ENCODE data around the gene S100A7. TPM values are rescaled to one million over a fixed set of nuclear protein-coding genes. Genes with fewer than 3 reads are reported as not detected.

The S100A7 gene
- total and polyA plus RNA-seq, 2 of the 4 experiments (the other 2 are of a cell fraction) = not detected

GRCh38 chr1:153459655-153460054 is 796 bp downstream of the S100A7 start:
- Histone ChIP-seq H3K18ac (ENCODE audit: low read depth, low read length) (no peak overlapping the region), H3K4ac (ENCODE audit: low read depth, low read length) (no peak overlapping the region), H2AK5ac (ENCODE audit: low read depth, low read length) (no peak overlapping the region), H3K4me2 (ENCODE audit: low read depth, low read length) (no peak overlapping the region), H2BK5ac (ENCODE audit: low read depth, low read length, poor library complexity, severe bottlenecking) (no peak overlapping the region), H4K5ac (ENCODE audit: low read depth, low read length) (no peak overlapping the region), H3K27me3 (ENCODE audit: control insufficient read depth, insufficient read depth, low read length) (peaks cover 12% of the 10 kb centered on the region), H2BK120ac (ENCODE audit: low read depth, low read length) (no peak overlapping the region), H2AK9ac (replicated peaks; ENCODE audit: low read depth, low read length, poor library complexity) (no peak overlapping the region), H3K27ac (ENCODE audit: insufficient read depth, low read length) (no peak overlapping the region), H4K91ac (ENCODE audit: insufficient read depth, low read depth, low read length) (no peak overlapping the region), H3K79me1 (ENCODE audit: low read depth in 1 of 2, low read length in 2 of 2) (no peaks in the 10 kb centered on the region), H3K56ac (ENCODE audit: extremely low read depth, insufficient read depth, low read length) (no peak overlapping the region), H3K4me3 (ENCODE audit: insufficient read depth, low read depth, low read length) (no peak overlapping the region), H3K14ac (replicated peaks; ENCODE audit: low read depth, low read length) (no peak overlapping the region), H3K4me1 (ENCODE audit: control insufficient read depth, insufficient read depth, low read length) (no peaks in the 10 kb centered on the region), H2AFZ (replicated peaks; ENCODE audit: low read length, poor library complexity) (no peak overlapping the region), H4K20me1 (ENCODE audit: insufficient read depth, low read length) (no peaks in the 10 kb centered on the region), H3K9me3 (ENCODE audit: control insufficient read depth, insufficient read depth, low read length) (no peaks in the 10 kb centered on the region), H4K8ac (ENCODE audit: low read depth in 2 of 2, low read length in 2 of 2) (no peak overlapping the region), H2BK15ac (ENCODE audit: low read depth, low read length) (no peak overlapping the region), H3K36me3 (ENCODE audit: control insufficient read depth, insufficient read depth, low read length) (no peaks in the 10 kb centered on the region), H3K23ac (ENCODE audit: low read depth, low read length) (no peak overlapping the region), H3K9me1 (ENCODE audit: insufficient read depth, low read length) (no peaks in the 10 kb centered on the region), H3K9ac (ENCODE audit: low read depth, low read length) (no peak overlapping the region), H2BK20ac (ENCODE audit: low read depth, low read length) (no peak overlapping the region)
- intact Hi-C loops (cut with micrococcal nuclease) (no loop called here), in situ Hi-C loops (cut with MboI; ENCODE audit: low sequenced_read_pairs) (no loop called here), dilution Hi-C loops (cut with HindIII; ENCODE audit: low sequenced_read_pairs, unreplicated experiment) (no loop called here)
- ATAC-seq (ENCODE audit: low read depth) (no peak), DNase-seq (no peak)
- no peak for TF ChIP-seq SMC3 (IDR thresholded peaks at IDR 0.05; ENCODE audit: low read depth, low read length)
- no peak for TF ChIP-seq RFX5 (IDR thresholded peaks at IDR 0.05; ENCODE audit: low read depth, low read length)
- TF ChIP-seq POLR2A (IDR thresholded peaks at IDR 0.05; ENCODE audit: low read depth, low read length) = no peak
- POLR2A ChIA-PET (ENCODE audit: unreplicated experiment) = no interaction called here
- no CpG with 5 or more reads among the region's 2 CpGs for WGBS, 2 experiments (ENCODE audit: extremely low coverage in 2 of 2, insufficient read length in 1 of 2)
- CTCF ChIA-PET = no interaction called here
- no TSS peak for BruUV-seq (replicated peaks)

All from IMR-90 (cell line).